Subcutaneous adipose tissue (tissue), 4 donors: ENCODE data around the gene THAP8. TPM values are rescaled to one million over a fixed set of nuclear protein-coding genes. Genes with fewer than 3 reads are reported as not detected.

ENCODE experiments used
- total RNA-seq, 4 donors: library from RNA; depleted of rRNA; stranded (reverse); fragments of >200 nt; gene quantifications; one replicate each; pipeline ENCODE4 v1.1.0, GENCODE V29; 2016
- TF ChIP-seq, protein P1 (sequence below): fragments of 450-650 bp; IDR thresholded peaks from one replicate; pipeline ENCODE4 v1.5.1; 2016; ENCODE audit warnings: low read depth, mild to moderate bottlenecking, control low read depth, antibody characterized with exemption, moderate library complexity

THAP8 gene
- total RNA-seq, 4 donors from 2014 or later = 2.9 to 10.5 (median 9.3) TPM

GRCh38 chr19:36093146-36093662, 39.1 kb upstream of the THAP8 start:
- TF ChIP-seq, protein P1, sequence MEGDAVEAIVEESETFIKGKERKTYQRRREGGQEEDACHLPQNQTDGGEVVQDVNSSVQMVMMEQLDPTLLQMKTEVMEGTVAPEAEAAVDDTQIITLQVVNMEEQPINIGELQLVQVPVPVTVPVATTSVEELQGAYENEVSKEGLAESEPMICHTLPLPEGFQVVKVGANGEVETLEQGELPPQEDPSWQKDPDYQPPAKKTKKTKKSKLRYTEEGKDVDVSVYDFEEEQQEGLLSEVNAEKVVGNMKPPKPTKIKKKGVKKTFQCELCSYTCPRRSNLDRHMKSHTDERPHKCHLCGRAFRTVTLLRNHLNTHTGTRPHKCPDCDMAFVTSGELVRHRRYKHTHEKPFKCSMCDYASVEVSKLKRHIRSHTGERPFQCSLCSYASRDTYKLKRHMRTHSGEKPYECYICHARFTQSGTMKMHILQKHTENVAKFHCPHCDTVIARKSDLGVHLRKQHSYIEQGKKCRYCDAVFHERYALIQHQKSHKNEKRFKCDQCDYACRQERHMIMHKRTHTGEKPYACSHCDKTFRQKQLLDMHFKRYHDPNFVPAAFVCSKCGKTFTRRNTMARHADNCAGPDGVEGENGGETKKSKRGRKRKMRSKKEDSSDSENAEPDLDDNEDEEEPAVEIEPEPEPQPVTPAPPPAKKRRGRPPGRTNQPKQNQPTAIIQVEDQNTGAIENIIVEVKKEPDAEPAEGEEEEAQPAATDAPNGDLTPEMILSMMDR = no peak

DNA sequence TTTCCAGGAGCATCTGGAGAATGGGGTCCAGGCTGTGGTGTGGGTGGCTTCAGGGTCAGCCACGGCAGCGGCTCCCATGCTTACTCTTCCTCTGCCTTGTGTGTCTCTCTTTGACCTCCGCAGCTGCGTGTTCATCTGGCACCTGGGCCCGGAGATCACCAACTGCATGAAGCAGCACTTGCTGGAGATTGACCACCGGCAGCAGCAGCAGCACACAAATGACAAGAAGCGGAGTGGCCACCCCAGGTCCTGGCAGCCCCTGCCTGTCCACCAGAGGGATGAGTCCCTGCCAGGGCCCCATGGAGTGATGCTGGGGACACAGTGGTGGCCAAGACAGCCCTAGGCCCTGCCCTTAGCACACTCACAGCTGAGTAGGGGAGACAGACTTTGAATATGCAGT, 38.5 kb upstream of the THAP8 start:
- TF ChIP-seq, protein P1 = no peak

DNA sequence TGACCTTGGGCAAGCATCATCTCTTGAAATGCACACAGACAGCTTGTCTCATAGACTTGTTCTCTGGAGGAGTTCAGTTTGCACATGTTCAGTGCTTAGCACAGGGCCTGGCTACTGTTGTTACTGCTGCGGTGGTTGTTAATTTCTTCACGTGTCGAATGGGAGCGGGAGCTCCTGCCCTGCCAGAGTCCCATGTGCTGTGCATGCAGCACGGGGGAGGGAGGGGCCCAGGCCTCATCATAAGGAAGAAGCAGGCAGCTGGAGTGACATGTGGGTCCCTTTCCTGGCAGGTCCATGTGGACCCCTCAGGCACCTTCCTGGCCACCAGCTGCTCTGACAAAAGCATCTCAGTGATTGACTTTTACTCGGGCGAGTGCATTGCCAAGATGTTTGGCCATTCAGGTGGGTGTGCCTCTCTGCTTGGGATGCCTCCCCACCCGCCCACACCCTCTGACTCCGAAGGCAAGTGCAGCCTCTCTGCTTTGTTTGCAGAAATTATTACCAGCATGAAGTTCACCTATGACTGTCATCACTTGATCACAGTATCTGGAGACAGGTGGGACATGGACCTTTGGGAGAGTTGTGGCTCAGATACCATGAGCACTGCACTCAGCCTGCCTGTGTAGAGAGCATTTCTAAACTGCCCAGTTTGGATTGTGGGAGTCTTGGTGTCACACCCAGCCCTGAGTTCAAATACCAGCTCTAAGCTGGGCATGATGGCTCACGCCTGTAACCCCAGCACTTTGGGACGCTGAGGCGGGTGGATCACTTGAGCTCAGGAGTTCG, 37.0 kb upstream of the THAP8 start:
- TF ChIP-seq, protein P1 = no peak

- TF ChIP-seq, protein P1 = no peak
These were observed 35.8 kb upstream of the THAP8 start for GRCh38 chr19:36089847-36090246.

GRCh38 chr19:36086326-36086725, 32.2 kb upstream of the THAP8 start:
- TF ChIP-seq, protein P1 = no peak

- TF ChIP-seq, protein P1 = no peak
These were observed 30.3 kb upstream of the THAP8 start for GRCh38 chr19:36084231-36085009.

GRCh38 chr19:36082916-36083315, 28.8 kb upstream of the THAP8 start:
- TF ChIP-seq, protein P1 = no peak
